Astrocyte (in vitro differentiated cells and primary cell): ENCODE data around the gene PRPF31. TPM values are rescaled to one million over a fixed set of nuclear protein-coding genes. Genes with fewer than 3 reads are reported as not detected.
A peak's percentile ranks its signal among the peaks of the same experiment; 100 is the strongest.
"Not testable (repeated sequence)": the region's sequence is repeated elsewhere in the genome, so short reads cannot be mapped to it uniquely, and the experiment has no call there.

Experiments used
- DNase-seq: peaks from one replicate; pipeline ENCODE4 v3.0.0-alpha.2; 2010; ENCODE audit warnings: low read depth
- FAIRE-seq: peaks from 2 replicates; lab custom pipeline; 2011; peaks lifted over from hg19 to GRCh38; lab: Jason Lieb, UNC
- H2AFZ ChIP-seq: 2 replicates; pipeline ENCODE4 v1.6.0; 2012; ENCODE audit warnings: low read depth, low read length, inconsistent platforms
- H3K27ac ChIP-seq: 2 replicates; pipeline ENCODE4 v1.5.1; 2011; ENCODE audit warnings: low read depth, low read length, inconsistent platforms
- H3K27me3 ChIP-seq: 2 replicates; pipeline ENCODE4 v1.6.0; 2011; ENCODE audit warnings: low read length, inconsistent platforms; ENCODE audit not compliant: insufficient read depth
- H3K36me3 ChIP-seq: 2 replicates; pipeline ENCODE4 v1.5.1; 2011; ENCODE audit warnings: low read length, inconsistent platforms; ENCODE audit not compliant: insufficient read depth
- H3K4me1 ChIP-seq: 2 replicates; pipeline ENCODE4 v1.5.1; 2011; ENCODE audit warnings: low read length, inconsistent platforms; ENCODE audit not compliant: insufficient read depth
- H3K4me2 ChIP-seq: 2 replicates; pipeline ENCODE4 v1.6.0; 2012; ENCODE audit warnings: low read length, inconsistent platforms
- H3K4me3 ChIP-seq: 2 replicates; pipeline ENCODE4 v1.5.1; 2011; ENCODE audit warnings: low read depth, mild to moderate bottlenecking, low read length, inconsistent platforms; ENCODE audit not compliant: insufficient read depth
- H3K79me2 ChIP-seq: 2 replicates; pipeline ENCODE4 v1.6.0; 2012; ENCODE audit warnings: mild to moderate bottlenecking, low read length, inconsistent platforms; ENCODE audit not compliant: insufficient read depth
- H3K9ac ChIP-seq: 2 replicates; pipeline ENCODE4 v1.6.0; 2012; ENCODE audit warnings: mild to moderate bottlenecking, low read length, inconsistent platforms
- H3K9me3 ChIP-seq: 2 replicates; pipeline ENCODE4 v1.5.1; 2012; ENCODE audit warnings: low read depth, mild to moderate bottlenecking, low read length, inconsistent platforms; ENCODE audit not compliant: insufficient read depth
- H4K20me1 ChIP-seq: 2 replicates; pipeline ENCODE4 v1.6.0; 2012; ENCODE audit warnings: low read length, inconsistent platforms; ENCODE audit not compliant: insufficient read depth
- H3K27ac Mint-ChIP-seq: one replicate; pipeline ENCODE4 v1.8.0; 2021; ENCODE audit warnings: mild to moderate bottlenecking, mixed read lengths; ENCODE audit not compliant: unreplicated experiment
- H3K27me3 Mint-ChIP-seq: one replicate; pipeline ENCODE4 v1.8.0; 2021; ENCODE audit warnings: low read depth, mixed read lengths; ENCODE audit not compliant: unreplicated experiment
- H3K36me3 Mint-ChIP-seq: one replicate; pipeline ENCODE4 v1.8.0; 2021; ENCODE audit warnings: low read depth, mixed read lengths; ENCODE audit not compliant: unreplicated experiment
- H3K4me1 Mint-ChIP-seq: one replicate; pipeline ENCODE4 v1.8.0; 2021; ENCODE audit warnings: low read depth, mixed read lengths; ENCODE audit not compliant: unreplicated experiment
- H3K4me3 Mint-ChIP-seq: one replicate; pipeline ENCODE4 v1.8.0; 2021; ENCODE audit warnings: mild to moderate bottlenecking, moderate library complexity, mixed read lengths; ENCODE audit not compliant: unreplicated experiment
- H3K9me3 Mint-ChIP-seq: one replicate; pipeline ENCODE4 v1.8.0; 2021; ENCODE audit warnings: mild to moderate bottlenecking, mixed read lengths; ENCODE audit not compliant: unreplicated experiment
- CTCF ChIP-seq: IDR thresholded peaks from 2 replicates; pipeline ENCODE4 v1.5.1; 2011; ENCODE audit warnings: low read depth, mild to moderate bottlenecking, inconsistent platforms, low read length, moderate library complexity; ENCODE audit not compliant: insufficient read depth
- EZH2 ChIP-seq: IDR thresholded peaks from 2 replicates; pipeline ENCODE4 v1.6.1; 2012; ENCODE audit warnings: mild to moderate bottlenecking, low read length, inconsistent platforms; ENCODE audit not compliant: insufficient read depth
- total RNA-seq: library from RNA; stranded (reverse); gene quantifications from 2 replicates; pipeline ENCODE4 v1.2.1, GENCODE V29; 2021

The PRPF31 gene
- total RNA-seq, 1 donor from 2014 or later: 67.2 TPM

- no peaks in the 10 kb centered on the region for H3K4me1 Mint-ChIP-seq
- DNase-seq: no peak
- Histone ChIP-seq H3K27ac (no peak overlapping the region), H3K4me2 (no peak overlapping the region), H3K9me3 (peaks cover 1% of the 10 kb centered on the region), H3K79me2 (peaks cover 13% of the 10 kb centered on the region), H3K4me1 (peaks cover 8% of the 10 kb centered on the region), H2AFZ (no peak overlapping the region), H3K36me3 (no peaks in the 10 kb centered on the region), H3K9ac (no peak overlapping the region), H3K27me3 (no peaks in the 10 kb centered on the region), H3K4me3 (no peak overlapping the region), H4K20me1 (no peaks in the 10 kb centered on the region)
- peaks cover 8% of the 10 kb centered on the region for H3K27me3 Mint-ChIP-seq
- H3K27ac Mint-ChIP-seq: no peak overlapping the region
- TF ChIP-seq EZH2 (no peak), CTCF (no peak)
- FAIRE-seq: no peak
- H3K36me3 Mint-ChIP-seq: peaks cover 3% of the 10 kb centered on the region
- no peaks in the 10 kb centered on the region for H3K9me3 Mint-ChIP-seq
- H3K4me3 Mint-ChIP-seq: no peak overlapping the region
Observed at GRCh38 chr19:54099190-54099902, 16.2 kb upstream of the PRPF31 start.

DNA sequence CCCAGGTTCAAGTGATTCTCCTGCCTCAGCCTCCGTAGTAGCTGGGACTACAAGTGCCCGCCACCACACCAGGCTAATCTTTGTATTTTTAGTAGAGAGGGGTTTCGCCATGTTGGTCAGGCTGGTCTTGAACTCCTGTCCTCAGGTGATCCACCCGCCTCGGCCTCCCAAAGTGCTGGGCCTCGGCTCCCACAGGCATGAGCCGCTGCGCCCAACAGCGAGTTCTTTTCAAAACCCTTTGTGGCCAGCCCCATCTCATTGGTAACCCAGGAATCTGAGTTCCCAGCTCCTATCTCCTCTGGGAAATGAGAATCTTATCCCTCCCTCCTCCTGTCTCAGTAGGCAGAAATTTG, 15.7 kb upstream of the PRPF31 start:
- not testable (repeated sequence) for H3K9me3 Mint-ChIP-seq, H3K4me3 ChIP-seq, H4K20me1 ChIP-seq, H3K36me3 ChIP-seq, H2AFZ ChIP-seq, H3K4me3 Mint-ChIP-seq, H3K9me3 ChIP-seq, H3K4me1 Mint-ChIP-seq, H3K4me2 ChIP-seq, DNase-seq, H3K27me3 Mint-ChIP-seq, FAIRE-seq, H3K27ac Mint-ChIP-seq, H3K4me1 ChIP-seq, H3K27ac ChIP-seq, H3K9ac ChIP-seq, H3K27me3 ChIP-seq, H3K36me3 Mint-ChIP-seq
- peaks cover 17% of the 10 kb centered on the region for H3K79me2 ChIP-seq

GRCh38 chr19:54100561-54100960, 15.0 kb upstream of the PRPF31 start, which contains the start of gene OSCAR:
OSCAR (minus strand) TSS chr19:54100803; CDS start chr19:54100792, 11 bp downstream.
- H3K27me3 Mint-ChIP-seq: peaks cover 3% of the 10 kb centered on the region
- FAIRE-seq (no peak), DNase-seq (no peak)
- no peaks in the 10 kb centered on the region for H3K9me3 Mint-ChIP-seq
- Histone ChIP-seq H2AFZ (no peak within 1 kb of the TSS), H4K20me1 (no peaks in the 10 kb centered on the region), H3K27me3 (no peaks in the 10 kb centered on the region), H3K79me2 (peaks cover 19% of the 10 kb centered on the region), H3K9ac (no peak within 1 kb of the TSS), H3K36me3 (no peaks in the 10 kb centered on the region), H3K4me3 (no peak within 1 kb of the TSS), H3K4me1 (peaks cover 8% of the 10 kb centered on the region), H3K27ac (no peak within 1 kb of the TSS), H3K4me2 (no peak within 1 kb of the TSS), H3K9me3 (no peaks in the 10 kb centered on the region)
- peaks cover 3% of the 10 kb centered on the region for H3K36me3 Mint-ChIP-seq
- peak within 1 kb of the TSS; percentile 18 for H3K27ac Mint-ChIP-seq
- no peak for TF ChIP-seq EZH2
- H3K4me3 Mint-ChIP-seq: no peak within 1 kb of the TSS
- no peaks in the 10 kb centered on the region for H3K4me1 Mint-ChIP-seq
